ENCODE measurements around the gene HBG1.

The HBG1 gene

GRCh38 chr11:5285703-5286340, 36.2 kb upstream of the HBG1 start:
- Histone ChIP-seq H3K4me3 (ENCODE audit: low read depth, low read length) (no peak overlapping the region), H3K4me1 (ENCODE audit: control insufficient read depth, insufficient read depth, low read length) (no peaks in the 10 kb centered on the region), H3K36me3 (ENCODE audit: control insufficient read depth in 2 of 2, insufficient read depth in 1 of 2, low read length in 2 of 2) (no peaks in the 10 kb centered on the region), H3K27ac (ENCODE audit: extremely low read depth, low read depth, low read length) (no peak overlapping the region), H3K9me3 (ENCODE audit: control insufficient read depth, insufficient read depth, low read depth, low read length) (no peaks in the 10 kb centered on the region)
- ChIA-PET CTCF (no interaction called here), POLR2A (no interaction called here)
- TF ChIP-seq SETDB1 (IDR thresholded peaks at IDR 0.05; ENCODE audit: insufficient read length, low read length): no peak
- no peak for TF ChIP-seq MZF1 (tag by site-specific recombination; IDR thresholded peaks at IDR 0.05; ENCODE audit: borderline replicate concordance)
- TF ChIP-seq ZNF48 (tag by site-specific recombination; IDR thresholded peaks at IDR 0.05): no peak
- no peak for TF ChIP-seq ZNF501 (tag by site-specific recombination; IDR thresholded peaks at IDR 0.05)
- TF ChIP-seq ZNF211 (tag by site-specific recombination; IDR thresholded peaks at IDR 0.05; ENCODE audit: low read depth): no peak
- TF ChIP-seq ZBTB8A (tag by site-specific recombination; IDR thresholded peaks at IDR 0.05): no peak
- no peak for TF ChIP-seq ZNF140 (tag by site-specific recombination; IDR thresholded peaks at IDR 0.05)
- TF ChIP-seq, protein P1, sequence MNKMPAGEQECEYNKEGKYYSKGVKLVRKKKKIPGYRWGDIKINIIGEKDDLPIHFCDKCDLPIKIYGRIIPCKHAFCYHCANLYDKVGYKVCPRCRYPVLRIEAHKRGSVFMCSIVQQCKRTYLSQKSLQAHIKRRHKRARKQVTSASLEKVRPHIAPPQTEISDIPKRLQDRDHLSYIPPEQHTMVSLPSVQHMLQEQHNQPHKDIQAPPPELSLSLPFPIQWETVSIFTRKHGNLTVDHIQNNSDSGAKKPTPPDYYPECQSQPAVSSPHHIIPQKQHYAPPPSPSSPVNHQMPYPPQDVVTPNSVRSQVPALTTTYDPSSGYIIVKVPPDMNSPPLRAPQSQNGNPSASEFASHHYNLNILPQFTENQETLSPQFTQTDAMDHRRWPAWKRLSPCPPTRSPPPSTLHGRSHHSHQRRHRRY (tag by site-specific recombination; IDR thresholded peaks at IDR 0.05): no peak
- TF ChIP-seq ZNF544 (tag by site-specific recombination; IDR thresholded peaks at IDR 0.05): no peak
- TF ChIP-seq ZNF138 (tag by site-specific recombination; IDR thresholded peaks at IDR 0.05; ENCODE audit: borderline replicate concordance): no peak
- no peak for TF ChIP-seq ZSCAN4 (tag by site-specific recombination; IDR thresholded peaks at IDR 0.05)
- no peak for TF ChIP-seq FEZF1 (tag by site-specific recombination; IDR thresholded peaks at IDR 0.05)
- no peak for TF ChIP-seq SP2 (tag by site-specific recombination; IDR thresholded peaks at IDR 0.05)
- no peak for TF ChIP-seq BCL11B (tag by site-specific recombination; IDR thresholded peaks at IDR 0.05; ENCODE audit: low read depth)
- no peak for TF ChIP-seq ZNF26 (tag by site-specific recombination; IDR thresholded peaks at IDR 0.05)
- TF ChIP-seq INSM2 (tag by site-specific recombination; IDR thresholded peaks at IDR 0.05): no peak
- TF ChIP-seq, protein P2, sequence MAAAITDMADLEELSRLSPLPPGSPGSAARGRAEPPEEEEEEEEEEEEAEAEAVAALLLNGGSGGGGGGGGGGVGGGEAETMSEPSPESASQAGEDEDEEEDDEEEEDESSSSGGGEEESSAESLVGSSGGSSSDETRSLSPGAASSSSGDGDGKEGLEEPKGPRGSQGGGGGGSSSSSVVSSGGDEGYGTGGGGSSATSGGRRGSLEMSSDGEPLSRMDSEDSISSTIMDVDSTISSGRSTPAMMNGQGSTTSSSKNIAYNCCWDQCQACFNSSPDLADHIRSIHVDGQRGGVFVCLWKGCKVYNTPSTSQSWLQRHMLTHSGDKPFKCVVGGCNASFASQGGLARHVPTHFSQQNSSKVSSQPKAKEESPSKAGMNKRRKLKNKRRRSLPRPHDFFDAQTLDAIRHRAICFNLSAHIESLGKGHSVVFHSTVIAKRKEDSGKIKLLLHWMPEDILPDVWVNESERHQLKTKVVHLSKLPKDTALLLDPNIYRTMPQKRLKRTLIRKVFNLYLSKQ (tag by site-specific recombination; IDR thresholded peaks at IDR 0.05; ENCODE audit: borderline replicate concordance): no peak
- TF ChIP-seq ZNF654 (tag by site-specific recombination; IDR thresholded peaks at IDR 0.05; ENCODE audit: low read depth): no peak
- TF ChIP-seq ZBTB48 (tag by site-specific recombination; IDR thresholded peaks at IDR 0.05): no peak
- no peak for TF ChIP-seq ZNF639 (tag by site-specific recombination; IDR thresholded peaks at IDR 0.05)
